Kidney glomerular epithelial cell (primary cell): ENCODE measurements around the gene BRS3.

Source experiments
- DNase-seq: peaks from one replicate; lab custom pipeline; 2025; lab: John Stamatoyannopoulos, UW

BRS3 gene

GRCh38 chrX:136495043-136495442, 7.3 kb downstream of the BRS3 start:
- DNase-seq = no peak

GRCh38 chrX:136496186-136496763, 8.5 kb downstream of the BRS3 start:
- DNase-seq = no peak

GRCh38 chrX:136496764-136497555, 9.2 kb downstream of the BRS3 start:
- peak; percentile 64 for DNase-seq

GRCh38 chrX:136497556-136498052, 9.9 kb downstream of the BRS3 start, which contains the start of gene HTATSF1:
HTATSF1 (plus strand) TSS chrX:136497592; CDS start chrX:136497685, 93 bp downstream.
- peak; percentile 45 for DNase-seq

GRCh38 chrX:136519069-136519468, 31.3 kb downstream of the BRS3 start:
- no peak for DNase-seq

- no peak for DNase-seq
Measured at GRCh38 chrX:136523770-136524169, 36.0 kb downstream of the BRS3 start.

GRCh38 chrX:136525738-136526606, 38.2 kb downstream of the BRS3 start:
- DNase-seq = peak; percentile 25

- DNase-seq = no peak
Measured at GRCh38 chrX:136528645-136529315, 41.0 kb downstream of the BRS3 start.

- DNase-seq = no peak
Measured at GRCh38 chrX:136529795-136530194, 42.0 kb downstream of the BRS3 start.

GRCh38 chrX:136531951-136532350, 44.2 kb downstream of the BRS3 start, which contains the start of gene VGLL1:
VGLL1 (plus strand) TSS chrX:136532215; CDS start chrX:136536021, 3,806 bp downstream.
- no peak for DNase-seq

- DNase-seq = no peak
Measured at GRCh38 chrX:136534131-136534530, 46.4 kb downstream of the BRS3 start.

- DNase-seq = no peak
Measured at GRCh38 chrX:136538811-136539210, 51.1 kb downstream of the BRS3 start.

- no peak for DNase-seq
Measured at GRCh38 chrX:136540226-136540625, 52.5 kb downstream of the BRS3 start.

- no peak for DNase-seq
Measured at GRCh38 chrX:136541294-136541693, 53.5 kb downstream of the BRS3 start.

- no peak for DNase-seq
Measured at GRCh38 chrX:136542281-136542680, 54.5 kb downstream of the BRS3 start.
